HG03354 (cell line): ENCODE results near the gene LIAS.
A peak's percentile ranks its signal among the peaks of the same experiment; 100 is the strongest.
"Not testable (repeated sequence)": the region's sequence is repeated elsewhere in the genome, so short reads cannot be mapped to it uniquely, and the experiment has no call there.

Experiments
- ATAC-seq: cut with Tn5 transposase; IDR thresholded peaks from one replicate; pipeline ENCODE4 v1.9.1; 2021; ENCODE audit warnings: mild to moderate bottlenecking; ENCODE audit not compliant: unreplicated experiment, poor library complexity, severe bottlenecking

Gene LIAS

DNA sequence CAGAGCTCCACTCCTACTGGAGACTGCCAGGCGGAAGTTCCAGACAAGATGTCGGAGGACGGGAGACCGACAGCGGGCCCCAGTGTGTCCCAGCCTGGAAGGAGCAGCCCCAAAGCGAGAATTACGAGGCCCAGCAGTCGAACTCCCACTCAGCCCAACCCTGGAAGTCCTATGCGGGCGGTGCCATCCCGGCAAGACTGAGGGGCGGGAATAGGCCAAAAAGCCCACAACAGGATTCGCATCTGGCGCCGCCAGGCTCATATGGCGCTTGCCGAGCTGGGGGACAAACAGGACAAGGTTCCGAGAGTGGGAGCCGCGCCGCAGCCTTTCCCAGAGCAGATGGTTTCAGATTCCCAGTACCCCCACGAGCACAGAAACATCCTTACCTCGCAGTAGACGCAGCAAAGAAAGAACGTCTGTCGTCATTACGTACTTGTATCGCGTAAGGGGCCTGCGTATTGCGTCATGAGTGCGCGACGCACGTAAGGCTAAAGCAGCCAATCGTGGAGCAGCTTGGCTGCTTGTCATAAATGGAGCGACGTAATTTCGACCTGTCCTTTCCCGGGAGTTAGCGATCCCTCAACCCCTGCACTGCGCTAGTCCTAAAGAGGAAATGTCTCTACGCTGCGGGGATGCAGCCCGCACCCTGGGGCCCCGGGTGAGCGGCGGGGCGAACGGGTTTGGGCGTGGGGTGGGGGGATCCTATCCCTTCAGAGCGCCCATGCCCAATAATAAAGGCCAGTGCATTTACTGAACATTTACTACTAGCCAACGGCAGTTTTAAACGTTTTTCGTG is at the start of gene LIAS, which contains the start of gene RPL9:
Gene LIAS (plus strand): TSS at position 552 of the 796 bp plus-strand sequence. CDS start 62 bp downstream, at position 614.
Gene RPL9 (minus strand): TSS at position 418 of the 796 bp plus-strand sequence. CDS start 483 bp downstream, outside the sequence.
- ATAC-seq, result peak; percentile 79

DNA sequence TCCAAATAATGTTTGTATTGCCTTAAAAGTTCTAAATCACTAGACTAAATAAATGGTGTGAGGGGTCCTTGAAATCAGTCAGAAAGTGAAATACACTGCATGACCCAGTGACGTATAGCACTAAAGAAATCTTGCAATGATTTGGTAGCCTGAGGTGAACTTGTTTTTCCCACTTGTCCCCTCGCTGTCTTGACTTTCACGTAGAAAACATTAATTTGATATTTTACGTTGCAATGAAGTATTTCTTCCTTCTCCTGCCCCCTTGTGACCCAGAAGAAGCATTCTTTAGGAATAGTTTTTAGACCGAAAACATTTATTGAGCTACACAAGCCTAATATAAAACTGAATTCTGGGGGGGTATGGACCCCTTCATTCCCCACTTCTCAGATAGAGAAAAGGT is 48.4 kb upstream of the LIAS start:
- no peak for ATAC-seq

DNA sequence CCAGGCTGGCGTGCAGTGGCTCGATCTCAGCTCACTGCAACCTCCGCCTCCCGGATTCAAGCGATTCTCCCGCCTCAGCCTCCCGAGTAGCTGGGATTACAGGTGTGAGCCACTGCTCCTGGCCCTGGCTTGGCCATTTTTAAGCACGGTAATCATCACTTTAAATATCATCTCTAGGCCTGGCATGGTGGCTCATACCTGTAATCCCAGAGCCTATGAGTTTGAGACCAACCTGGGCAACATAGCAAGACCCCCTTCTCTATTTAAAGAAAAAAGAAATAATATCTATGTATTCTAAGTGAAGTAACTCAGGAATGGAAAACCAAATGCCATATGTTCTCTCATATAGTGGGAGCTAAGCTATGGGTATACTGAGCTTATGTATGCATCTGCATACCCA is 47.3 kb upstream of the LIAS start:
- not testable (repeated sequence) for ATAC-seq

DNA sequence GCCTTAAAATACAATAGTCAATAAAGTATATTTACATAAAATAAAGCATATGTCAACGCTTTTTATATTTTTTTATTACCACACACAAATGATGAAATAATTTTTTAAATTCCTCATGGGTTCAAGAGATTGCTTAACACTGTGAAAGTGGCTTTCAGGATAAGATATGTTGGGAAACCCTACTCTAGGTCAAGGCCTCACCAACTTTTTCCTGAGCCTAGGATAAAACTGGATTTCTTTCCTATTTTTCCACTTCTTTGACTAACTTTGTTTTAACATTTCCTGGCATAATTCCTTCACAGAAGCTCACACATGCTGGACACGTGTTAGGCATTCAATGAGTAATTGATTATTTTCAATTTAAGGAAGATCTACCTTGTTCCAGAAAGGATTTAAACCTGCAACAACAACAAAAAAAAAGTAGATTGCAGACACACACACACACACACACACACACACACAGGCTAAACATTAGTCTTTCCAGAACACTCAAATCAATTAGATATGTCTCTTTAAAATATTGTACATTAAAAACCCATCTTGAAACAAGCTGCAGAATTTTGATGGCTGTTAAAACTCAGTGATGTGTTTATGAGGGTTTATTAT is 43.1 kb upstream of the LIAS start:
- no peak for ATAC-seq

DNA sequence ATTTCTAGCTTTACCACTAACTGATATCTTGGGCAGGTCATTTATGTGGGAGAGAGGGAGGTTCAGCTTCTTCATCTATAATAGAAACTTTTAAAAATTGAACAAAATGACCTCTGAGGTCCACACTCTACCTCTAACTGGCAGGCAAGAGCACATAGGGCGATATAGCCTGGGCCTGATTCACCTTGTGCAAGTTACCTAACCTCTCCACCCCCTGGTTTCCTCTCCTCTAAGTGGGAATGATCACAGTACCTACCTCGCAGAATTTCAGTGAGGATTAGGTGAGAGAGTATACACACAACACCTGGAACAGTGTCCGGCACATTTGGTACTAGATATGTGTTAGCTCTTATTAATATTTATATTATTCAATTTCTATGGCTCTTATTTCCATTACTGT is 36.6 kb upstream of the LIAS start:
- ATAC-seq, result no peak

DNA sequence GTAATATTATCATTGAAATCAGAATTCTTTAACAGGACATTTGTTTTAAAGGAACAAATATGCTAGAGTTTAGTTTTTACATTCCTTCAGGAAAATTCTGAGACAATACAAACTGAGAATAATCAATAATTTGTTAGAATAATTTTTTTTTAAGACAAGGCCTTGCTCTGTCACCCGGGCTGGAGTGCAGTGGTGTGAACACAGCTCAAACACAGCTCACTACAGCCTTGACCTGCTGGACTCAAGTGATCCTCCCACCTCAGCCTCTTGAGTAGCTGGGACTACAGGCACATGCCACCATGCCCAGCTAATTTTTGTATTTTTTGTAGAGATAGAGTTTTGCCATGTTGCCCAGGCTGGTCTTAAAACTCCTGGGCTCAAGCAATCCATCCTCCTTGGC is 33.6 kb upstream of the LIAS start:
- ATAC-seq, result not testable (repeated sequence)

DNA sequence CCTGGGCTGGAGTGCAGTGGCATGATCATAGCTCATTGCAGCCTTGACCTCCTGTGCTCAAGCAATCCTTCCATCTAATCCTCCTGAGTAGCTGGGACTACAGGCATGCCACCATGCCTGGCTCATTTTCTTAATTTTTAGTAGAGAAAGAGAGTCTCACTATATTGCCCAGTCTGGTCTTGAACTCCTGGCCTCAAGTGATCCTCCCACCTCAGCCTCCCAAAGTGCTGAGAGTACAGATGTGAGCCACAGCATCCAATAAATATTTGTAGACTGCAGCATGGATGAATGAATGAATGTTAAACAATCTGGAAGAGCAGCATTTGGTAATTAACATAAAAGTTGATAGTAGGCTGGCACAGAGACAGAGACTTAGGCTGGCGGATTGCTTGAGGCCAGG is 32.1 kb upstream of the LIAS start:
- no peak for ATAC-seq

DNA sequence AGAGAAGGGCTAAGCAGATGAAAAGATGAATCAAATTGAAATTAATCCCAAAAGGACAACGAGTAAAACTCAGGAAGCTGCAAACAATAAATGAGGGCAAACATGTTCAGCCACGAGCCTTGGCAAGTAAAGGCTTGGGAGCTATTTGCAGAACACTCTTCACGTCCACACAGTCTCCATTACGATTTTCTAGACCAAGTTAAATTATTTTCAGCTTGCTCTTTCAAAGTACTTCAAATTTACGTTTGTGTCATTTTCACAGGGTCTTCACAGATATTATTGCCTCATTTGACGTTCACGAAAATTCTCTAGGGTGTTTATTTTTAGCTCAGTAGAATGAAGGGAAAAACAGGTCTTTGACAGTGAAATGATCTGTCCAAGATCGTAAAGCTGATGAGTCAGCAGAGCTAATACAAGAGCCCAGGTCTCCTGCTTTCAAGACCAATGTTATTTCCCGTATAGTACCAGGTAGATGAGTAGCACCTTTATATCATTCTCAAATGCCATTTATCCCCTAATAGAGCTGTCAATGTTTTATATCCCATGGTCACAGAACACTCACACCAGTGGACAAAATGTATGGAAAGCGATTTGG is 31.2 kb upstream of the LIAS start:
- no peak for ATAC-seq

DNA sequence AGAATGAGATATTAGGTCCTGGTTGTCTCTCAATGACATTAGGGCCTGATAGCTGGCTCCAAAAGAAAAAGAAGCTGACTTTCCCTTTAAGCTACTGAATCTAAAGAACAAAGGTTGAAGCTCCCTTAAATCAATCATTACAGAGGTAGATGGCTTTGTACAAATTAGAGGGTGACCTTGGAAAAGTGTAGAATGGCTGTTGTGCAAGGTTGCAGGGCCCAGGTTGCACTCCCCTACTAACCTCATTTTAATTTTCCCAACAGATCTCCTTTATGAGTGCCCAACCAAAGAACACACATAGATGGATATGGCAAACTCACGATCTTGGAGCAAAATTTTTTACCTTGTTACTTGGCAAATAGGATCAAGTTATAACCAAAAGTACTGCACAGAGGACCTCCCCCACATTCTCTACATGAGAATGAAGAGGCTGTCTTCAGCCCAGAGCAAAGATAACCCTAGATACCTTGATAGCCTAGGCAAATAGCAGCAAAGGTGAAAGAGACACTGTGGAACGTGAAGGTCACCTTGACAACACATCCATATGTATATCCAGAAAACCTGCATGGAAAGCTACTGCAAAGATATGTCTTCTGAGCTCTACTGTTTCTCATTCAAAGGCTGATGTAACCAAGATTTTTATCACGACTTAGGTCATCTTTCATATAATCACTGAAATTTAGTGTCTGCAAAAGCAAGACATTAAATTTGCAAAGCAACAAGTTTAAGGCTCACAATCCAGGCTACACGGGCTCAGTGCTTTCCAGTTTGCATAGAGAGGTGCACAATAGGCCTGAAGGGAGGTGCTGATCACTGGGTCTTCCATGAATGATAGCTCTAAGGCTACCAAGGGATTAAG is 29.2 kb upstream of the LIAS start:
- ATAC-seq, result no peak

DNA sequence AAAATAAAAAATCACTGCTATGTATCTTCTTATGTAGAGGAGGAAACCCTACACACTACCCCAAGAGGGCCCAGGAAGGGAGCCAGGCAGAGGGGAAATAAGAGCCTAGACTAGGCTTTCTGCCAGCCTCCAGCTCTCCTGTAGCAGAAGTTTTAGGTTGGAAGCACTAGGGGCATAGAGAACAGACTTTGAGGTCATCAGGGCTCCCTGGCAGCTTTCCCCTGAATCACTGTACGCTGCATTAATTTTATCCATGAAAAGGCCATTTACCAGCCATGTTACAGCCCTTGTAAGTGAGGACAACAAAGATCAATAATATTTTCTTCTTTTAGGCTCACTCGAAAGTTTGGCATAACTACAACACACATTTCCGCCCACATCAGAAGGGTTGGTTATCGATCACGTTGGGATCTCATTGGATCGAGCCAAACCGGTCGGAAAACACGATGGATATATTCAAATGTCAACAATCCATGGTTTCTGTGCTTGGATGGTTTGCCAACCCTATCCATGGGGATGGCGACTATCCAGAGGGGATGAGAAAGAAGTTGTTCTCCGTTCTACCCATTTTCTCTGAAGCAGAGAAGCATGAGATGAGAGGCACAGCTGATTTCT is 24.9 kb upstream of the LIAS start:
- no peak for ATAC-seq

DNA sequence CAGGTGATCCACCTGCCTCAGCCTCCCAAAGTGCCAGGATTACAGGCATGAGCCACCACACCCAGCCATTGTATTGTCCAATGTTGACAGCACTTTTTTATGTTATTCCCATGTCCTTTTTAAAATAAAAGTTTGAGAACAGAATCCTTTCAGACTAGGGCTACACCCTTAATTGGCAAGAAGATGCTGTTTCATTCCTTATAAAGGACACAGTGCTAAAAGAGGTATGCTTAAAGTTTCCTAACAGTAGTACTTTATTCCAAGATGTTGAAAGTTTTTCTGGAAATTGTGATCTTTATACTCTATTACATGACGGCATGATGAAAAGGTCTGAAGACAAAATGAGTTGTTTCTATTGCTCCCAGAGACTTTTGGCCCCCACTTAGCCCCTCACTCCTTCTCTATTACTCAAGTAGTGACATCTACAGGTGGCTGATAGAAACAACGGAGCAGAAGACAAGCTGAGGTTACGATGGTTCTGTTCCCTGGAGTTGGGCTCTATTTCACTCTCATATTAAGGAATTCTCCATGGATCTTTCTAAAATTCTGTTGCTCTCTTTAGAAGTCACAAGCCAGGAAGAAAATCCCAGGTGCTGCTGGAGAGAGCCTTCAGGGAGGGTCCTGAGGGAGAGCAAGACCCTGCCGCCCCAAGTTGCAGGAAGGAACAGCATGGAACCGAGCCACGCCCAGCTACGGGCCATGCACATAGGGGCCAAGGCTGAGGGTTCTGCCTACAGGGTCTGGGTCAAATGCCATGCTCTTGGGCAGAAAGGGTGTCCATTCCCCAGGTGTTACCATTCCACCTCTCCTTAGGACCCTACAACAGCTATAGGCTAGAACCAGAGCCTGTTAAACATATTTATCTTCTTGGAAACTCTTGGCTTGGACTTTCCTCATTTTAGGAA is 22.9 kb upstream of the LIAS start:
- no peak for ATAC-seq

DNA sequence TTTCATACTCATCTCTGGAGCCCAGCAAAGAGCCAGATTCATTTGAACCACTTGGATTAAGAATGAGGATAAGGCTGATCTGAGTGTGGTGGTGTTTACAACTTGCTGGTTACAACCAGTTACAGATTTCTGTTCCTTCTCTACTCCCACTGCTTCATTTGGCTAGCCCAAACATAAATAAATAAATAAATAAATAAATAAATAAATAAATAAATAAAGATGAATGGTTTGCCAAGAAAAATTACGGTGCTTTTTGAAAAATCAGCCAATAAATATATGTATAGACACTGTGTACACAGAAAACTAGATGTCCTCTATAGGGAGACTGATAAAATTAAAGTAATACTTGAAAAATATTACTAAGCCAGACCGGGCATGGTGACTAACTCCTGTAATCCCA is 17.3 kb upstream of the LIAS start:
- no peak for ATAC-seq

DNA sequence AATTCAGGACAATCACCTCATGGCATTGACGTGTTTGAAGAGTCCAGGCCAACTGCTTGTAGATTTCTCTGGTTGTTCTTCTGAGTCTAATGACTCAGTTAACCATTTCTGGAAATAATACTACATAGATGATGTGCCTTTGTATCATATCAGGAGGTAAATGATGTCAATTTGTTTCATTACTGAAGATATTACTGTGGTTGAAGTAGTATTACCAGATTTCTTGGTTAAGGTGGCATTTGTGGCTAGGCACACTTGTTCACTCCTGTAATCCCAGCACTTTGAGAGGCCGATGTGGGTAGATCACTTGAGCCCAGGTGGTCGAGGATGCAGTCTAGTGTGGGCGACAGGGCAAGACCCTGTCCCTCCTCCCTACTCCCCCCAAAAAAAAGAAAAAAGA is 15.9 kb upstream of the LIAS start:
- ATAC-seq, result no peak

DNA sequence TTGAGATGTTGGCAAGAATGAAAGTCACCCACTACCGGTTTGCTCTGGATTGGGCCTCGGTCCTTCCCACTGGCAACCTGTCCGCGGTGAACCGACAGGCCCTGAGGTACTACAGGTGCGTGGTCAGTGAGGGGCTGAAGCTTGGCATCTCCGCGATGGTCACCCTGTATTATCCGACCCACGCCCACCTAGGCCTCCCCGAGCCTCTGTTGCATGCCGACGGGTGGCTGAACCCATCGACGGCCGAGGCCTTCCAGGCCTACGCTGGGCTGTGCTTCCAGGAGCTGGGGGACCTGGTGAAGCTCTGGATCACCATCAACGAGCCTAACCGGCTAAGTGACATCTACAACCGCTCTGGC is 12.4 kb upstream of the LIAS start:
- no peak for ATAC-seq

DNA sequence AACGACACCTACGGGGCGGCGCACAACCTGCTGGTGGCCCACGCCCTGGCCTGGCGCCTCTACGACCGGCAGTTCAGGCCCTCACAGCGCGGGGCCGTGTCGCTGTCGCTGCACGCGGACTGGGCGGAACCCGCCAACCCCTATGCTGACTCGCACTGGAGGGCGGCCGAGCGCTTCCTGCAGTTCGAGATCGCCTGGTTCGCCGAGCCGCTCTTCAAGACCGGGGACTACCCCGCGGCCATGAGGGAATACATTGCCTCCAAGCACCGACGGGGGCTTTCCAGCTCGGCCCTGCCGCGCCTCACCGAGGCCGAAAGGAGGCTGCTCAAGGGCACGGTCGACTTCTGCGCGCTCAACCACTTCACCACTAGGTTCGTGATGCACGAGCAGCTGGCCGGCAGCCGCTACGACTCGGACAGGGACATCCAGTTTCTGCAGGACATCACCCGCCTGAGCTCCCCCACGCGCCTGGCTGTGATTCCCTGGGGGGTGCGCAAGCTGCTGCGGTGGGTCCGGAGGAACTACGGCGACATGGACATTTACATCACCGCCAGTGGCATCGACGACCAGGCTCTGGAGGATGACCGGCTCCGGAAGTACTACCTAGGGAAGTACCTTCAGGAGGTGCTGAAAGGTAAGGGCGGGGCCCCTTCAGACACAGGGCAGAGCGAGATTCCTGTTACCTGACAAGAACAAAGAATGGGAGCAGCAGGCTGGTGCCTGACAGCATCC is 11.8 kb upstream of the LIAS start:
- ATAC-seq, result peak; percentile 91

DNA sequence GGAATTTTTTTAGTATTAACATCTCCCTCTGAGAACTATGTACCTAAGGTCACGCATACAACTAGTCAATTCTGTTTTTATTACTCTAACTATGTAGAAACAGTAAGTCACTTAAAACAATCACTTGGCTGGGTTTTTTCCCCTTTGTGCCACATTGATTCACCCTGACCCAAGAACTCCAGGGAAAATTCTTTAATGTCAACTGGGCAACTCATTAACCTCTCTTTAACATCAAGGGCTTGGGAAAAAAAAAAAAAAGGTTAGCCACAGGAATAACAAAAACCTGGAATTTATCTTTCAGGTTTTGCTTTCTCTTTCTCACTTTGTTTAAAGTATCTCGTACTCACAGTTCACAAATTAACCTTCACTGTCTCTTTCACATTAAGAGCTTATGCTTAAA is 8.2 kb upstream of the LIAS start:
- ATAC-seq, result no peak

DNA sequence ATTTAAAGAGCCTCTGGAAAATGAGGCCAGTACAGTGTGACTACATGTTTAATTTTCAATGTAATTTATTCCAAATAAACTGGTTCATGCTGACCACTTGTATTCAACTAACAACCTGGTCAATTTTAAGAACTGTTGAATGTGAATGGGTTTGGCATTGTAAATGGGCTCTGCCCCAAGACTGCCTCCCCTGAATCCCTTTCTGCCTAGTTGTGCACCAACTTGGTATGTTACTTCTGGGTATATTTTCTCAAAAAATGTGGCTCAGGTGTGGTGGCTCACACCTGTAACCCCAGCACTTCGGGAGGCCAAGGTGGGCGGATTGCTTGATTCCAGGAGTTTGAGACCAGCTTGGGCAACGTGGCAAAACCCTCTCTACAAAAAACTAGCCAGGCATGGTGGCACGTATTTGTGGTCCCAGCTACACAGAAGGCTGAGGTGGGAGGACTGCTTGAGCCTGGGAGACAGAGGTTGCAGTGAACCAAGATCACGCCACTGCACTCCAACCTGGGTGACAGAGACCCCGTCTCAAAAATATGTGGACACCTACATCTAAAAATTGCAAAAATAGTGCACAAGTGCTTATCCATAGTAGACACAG is 7.3 kb upstream of the LIAS start:
- no peak for ATAC-seq
